K562 (cell line): Measurements from ENCODE around the gene TFEC. TPM values are rescaled to one million over a fixed set of nuclear protein-coding genes. Genes with fewer than 3 reads are reported as not detected.

Experiments
- ATAC-seq: fragments of 200-7000 bp; cut with Tn5 transposase; 3 replicates; pipeline ENCODE4 v1.9.1; 2020; ENCODE audit warnings: moderate library complexity
- BruUV-seq: library from RNA; stranded (reverse); fragments of 400-500 nt; replicated peaks from 2 replicates; lab custom pipeline; 2021; lab: Mats Ljungman, UMichigan
- CTCF ChIA-PET: fragments of 300-600 bp; formaldehyde crosslinking; extraction: SDS; loops from one replicate; lab custom pipeline; 2021; ENCODE audit warnings: low intra/inter-chr PET ratio; lab: Yijun Ruan, JAX
- POLR2A ChIA-PET: fragments of 300-600, 350-650 bp; sonication (Branson Sonifier 250); formaldehyde crosslinking; extraction: SDS; loops from one replicate; lab custom pipeline; 2021; ENCODE audit warnings: antibody characterized with exemption, inconsistent platforms; lab: Yijun Ruan, JAX
- DNase-seq, 4 experiments: peaks; one replicate each; pipeline versions ENCODE4 v3.0.0 to v3.0.0-alpha.2; 2011 to 2018; ENCODE audit warnings: low spot score in 3 of 4, mixed read lengths in 3 of 4; ENCODE audit errors: extremely low read depth in 1 of 4
- FAIRE-seq: peaks from 2 replicates; lab custom pipeline; 2011; peaks lifted over from hg19 to GRCh38; lab: Jason Lieb, UNC
- H2AFZ ChIP-seq: 2 replicates; pipeline ENCODE4 v1.6.0; 2011; ENCODE audit warnings: low read depth, low read length, control low read depth, inconsistent platforms
- H3K27ac ChIP-seq: fragments of 200-600 bp; 3 replicates; pipeline ENCODE4 v1.8.0; 2011; ENCODE audit warnings: low read depth, mild to moderate bottlenecking, control low read depth, inconsistent platforms, low read length, moderate library complexity, mixed read lengths; ENCODE audit errors: extremely low read depth
- H3K27me3 ChIP-seq, 2 experiments: fragments of 300-600 bp in 1 of 2; 2 replicates in 1 of 2; 3 replicates in 1 of 2; pipeline versions ENCODE4 v1.6.0 to v1.8.0; 2011; ENCODE audit warnings: inconsistent platforms in 2 of 2, low read length in 2 of 2, mild to moderate bottlenecking in 1 of 2, mixed read lengths in 1 of 2, moderate library complexity in 1 of 2; ENCODE audit not compliant: control insufficient read depth in 2 of 2, insufficient read depth in 2 of 2
- H3K36me3 ChIP-seq: fragments of 300-600 bp; 3 replicates; pipeline ENCODE4 v1.8.0; 2011; ENCODE audit warnings: mild to moderate bottlenecking, low read length, inconsistent platforms; ENCODE audit not compliant: control insufficient read depth, insufficient read depth
- H3K4me1 ChIP-seq, 2 experiments: fragments of 200-600 bp in 1 of 2; replicated peaks in 1 of 2; 2 replicates in 1 of 2; 3 replicates in 1 of 2; pipeline versions ENCODE4 v1.5.1 to v1.8.0; 2011; ENCODE audit warnings: inconsistent platforms in 2 of 2, low read length in 2 of 2, mild to moderate bottlenecking in 1 of 2, mixed read lengths in 1 of 2, moderate library complexity in 1 of 2; ENCODE audit not compliant: control insufficient read depth in 2 of 2, insufficient read depth in 2 of 2
- H3K4me2 ChIP-seq: 2 replicates; pipeline ENCODE4 v1.6.1; 2011; ENCODE audit warnings: low read length, control low read depth, inconsistent platforms, mixed read lengths; ENCODE audit not compliant: insufficient read depth
- H3K4me3 ChIP-seq: fragments of 200-600 bp; sonication (generic), shearing (Covaris generic); 2 replicates; pipeline ENCODE4 v1.5.1; 2016; ENCODE audit warnings: control low read depth, inconsistent platforms
- H3K79me2 ChIP-seq: fragments of 200-600 bp; 3 replicates; pipeline ENCODE4 v1.8.0; 2011; ENCODE audit warnings: low read length, inconsistent platforms; ENCODE audit not compliant: control insufficient read depth, insufficient read depth
- H3K9ac ChIP-seq, 2 experiments: 2 replicates each; pipeline versions ENCODE4 v1.6.0 to v1.6.1; 2011; ENCODE audit warnings: low read depth in 2 of 2, low read length in 2 of 2, control low read depth in 1 of 2, inconsistent platforms in 1 of 2, mild to moderate bottlenecking in 1 of 2, mixed read lengths in 1 of 2; ENCODE audit not compliant: insufficient read depth in 1 of 2
- H3K9me1 ChIP-seq: one replicate; pipeline ENCODE4 v1.6.0; 2011; ENCODE audit warnings: inconsistent platforms, mild to moderate bottlenecking, low read length, moderate library complexity; ENCODE audit not compliant: control insufficient read depth, insufficient read depth
- H3K9me3 ChIP-seq: replicated peaks from 2 replicates; pipeline ENCODE4 v1.5.1; 2011; ENCODE audit warnings: low read depth, low read length, inconsistent platforms; ENCODE audit not compliant: control insufficient read depth, insufficient read depth
- H4K20me1 ChIP-seq: replicated peaks from 2 replicates; pipeline ENCODE4 v1.6.1; 2011; ENCODE audit warnings: low read length, inconsistent platforms, mixed read lengths; ENCODE audit not compliant: control insufficient read depth, insufficient read depth
- CHD4 ChIP-seq: fragments of 200-600 bp; sonication (generic); IDR thresholded peaks from 3 replicates; pipeline ENCODE4 v1.6.1; 2012; ENCODE audit warnings: low read depth, mild to moderate bottlenecking, mixed read lengths, low read length, inconsistent platforms; ENCODE audit not compliant: insufficient read depth, insufficient replicate concordance, poor library complexity, severe bottlenecking
- HNRNPUL1 ChIP-seq: fragments of 200-400 bp; formaldehyde crosslinking; IDR thresholded peaks from 2 replicates; pipeline ENCODE4 v1.6.1; 2017; ENCODE audit warnings: low read length
- NFE2L1 ChIP-seq: fragments of 450-650 bp; IDR thresholded peaks from 2 replicates; pipeline ENCODE4 v1.6.1; 2016; ENCODE audit warnings: missing genetic modification characterization, low read depth, mild to moderate bottlenecking, missing compliant biosample characterization, moderate library complexity, borderline replicate concordance
- NFXL1 ChIP-seq: fragments of 450-650 bp; formaldehyde crosslinking; IDR thresholded peaks from 2 replicates; pipeline ENCODE4 v1.4.0; 2021; ENCODE audit warnings: mild to moderate bottlenecking
- RNF2 ChIP-seq: sonication (generic); IDR thresholded peaks from 2 replicates; pipeline ENCODE4 v1.6.1; 2016
- SP1 ChIP-seq: sonication (generic); formaldehyde crosslinking; IDR thresholded peaks from 2 replicates; pipeline ENCODE4 v1.8.1; 2022; ENCODE audit warnings: mild to moderate bottlenecking, missing genetic modification reagents
- TOE1 ChIP-seq, 2 experiments: fragments of 450-650 bp in 1 of 2; sonication (generic) in 1 of 2; formaldehyde crosslinking in 1 of 2; IDR thresholded peaks; 2 replicates each; pipeline versions ENCODE4 v1.7.1 to v1.8.0; 2016 to 2022; ENCODE audit warnings: borderline replicate concordance in 2 of 2, mild to moderate bottlenecking in 2 of 2, antibody characterized with exemption in 1 of 2, inconsistent platforms in 1 of 2, low read depth in 1 of 2, missing genetic modification reagents in 1 of 2, moderate library complexity in 1 of 2
- ZBTB7A ChIP-seq: IDR thresholded peaks from 2 replicates; pipeline ENCODE4 v1.6.1; 2011; ENCODE audit warnings: low read depth, mild to moderate bottlenecking, low read length, moderate library complexity, borderline replicate concordance; ENCODE audit not compliant: control insufficient read depth
- ZNF561 ChIP-seq: fragments of 450-650 bp; formaldehyde crosslinking; conservative IDR thresholded peaks from 2 replicates; pipeline ENCODE4 v1.4.0; 2020; ENCODE audit warnings: mild to moderate bottlenecking, moderate library complexity
- in situ Hi-C: fragments of 300-500 bp; cut with MboI; formaldehyde crosslinking; loops from 4 replicates; pipeline ENCODE4 v1.15.0; 2018; ENCODE audit warnings: inconsistent platforms, mixed read lengths
- intact Hi-C: fragments of 100-400 bp; cut with micrococcal nuclease; formaldehyde crosslinking; loops from 2 replicates; pipeline ENCODE4 v1.14.2; 2022
- polyA plus RNA-seq, 8 experiments: library from polyadenylated mRNA; depleted of rRNA in 4 of 8; stranded (reverse) in 5 of 8; unstranded in 3 of 8; fragments of >200 nt; fragmentation: Nextera tagmentation in 2 of 8; fragmentation: Illumina TruSeq in 1 of 8; extraction: Ambion mirVana in 2 of 8; extraction: Trizol in 1 of 8; gene quantifications; 2 replicates each; pipeline versions ENCODE4 v1.2.1 to v1.2.3, GENCODE V29; 2011 to 2014; ENCODE audit warnings: inconsistent platforms in 1 of 8, missing spikeins in 1 of 8
- total RNA-seq, 7 experiments: library from RNA; depleted of rRNA in 6 of 7; stranded (reverse); fragments of >200 nt in 6 of 7; fragmentation: Illumina TruSeq in 2 of 7; extraction: Trizol in 2 of 7; gene quantifications; 2 replicates each; pipeline versions ENCODE4 v1.2.1 to v1.2.3, GENCODE V29; 2011 to 2021; ENCODE audit warnings: low replicate concordance in 1 of 7
- TF ChIP-seq, protein P1 (sequence below): sonication (generic); formaldehyde crosslinking; IDR thresholded peaks from 2 replicates; pipeline ENCODE4 v1.8.0; 2023; ENCODE audit warnings: mild to moderate bottlenecking, missing genetic modification reagents
- TF ChIP-seq, protein P2 (sequence below): fragments of 450-650 bp; formaldehyde crosslinking; IDR thresholded peaks from 2 replicates; pipeline ENCODE4 v1.4.0; 2020; ENCODE audit warnings: mild to moderate bottlenecking, mixed read lengths
- TF ChIP-seq, protein P3 (sequence below): sonication (generic); formaldehyde crosslinking; IDR thresholded peaks from 2 replicates; pipeline ENCODE4 v1.8.1; 2023; ENCODE audit warnings: missing genetic modification reagents, mild to moderate bottlenecking, borderline replicate concordance

TFEC gene
- total and polyA plus RNA-seq, 9 of the 15 experiments (the other 6 are each of a cell fraction or from before 2014, with no cell fraction given), result 0.01 TPM; not detected in 8

DNA sequence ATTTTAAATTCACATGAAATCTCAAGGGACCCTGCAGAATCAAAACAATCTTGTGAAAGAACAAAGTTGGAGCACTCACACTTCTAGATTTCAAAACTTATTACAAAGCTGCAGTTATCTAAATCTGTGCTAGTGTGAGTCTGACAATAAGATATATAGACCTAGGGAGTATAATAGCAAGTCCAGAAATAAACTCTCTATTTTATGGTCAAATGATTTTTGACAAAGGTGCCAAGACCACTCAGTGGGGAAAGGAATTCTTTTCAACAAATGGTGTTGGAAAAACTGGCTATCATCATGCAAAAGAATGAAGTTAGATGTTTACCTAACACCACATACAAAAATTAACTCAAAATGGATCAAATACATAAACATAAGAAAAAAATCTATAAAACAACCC is 68.2 kb downstream of the TFEC start:
- H3K36me3 ChIP-seq, result no peaks in the 10 kb centered on the region
- no peaks in the 10 kb centered on the region for H4K20me1 ChIP-seq
- H3K27me3 ChIP-seq, result no peaks in the 10 kb centered on the region
- ChIA-PET CTCF (no interaction called here), POLR2A (no interaction called here)
- H3K4me2 ChIP-seq, result no peak overlapping the region
- BruUV-seq, result no TSS peak
- ATAC-seq (no peak), DNase-seq (no peak), FAIRE-seq (no peak)
- no peaks in the 10 kb centered on the region; the same call in 1 of the 2 replicates for H3K9me3 ChIP-seq
- no peaks in the 10 kb centered on the region for H3K4me1 ChIP-seq
- no peak overlapping the region for H3K4me3 ChIP-seq
- H3K9me1 ChIP-seq, result no peaks in the 10 kb centered on the region
- intact Hi-C loops, result no loop called here
- H2AFZ ChIP-seq, result no peak overlapping the region
- no peak overlapping the region for H3K9ac ChIP-seq
- no peaks in the 10 kb centered on the region for H3K79me2 ChIP-seq
- no peak overlapping the region for H3K27ac ChIP-seq
- in situ Hi-C loops, result no loop called here
- TF ChIP-seq ZBTB7A (no peak), TOE1 (IDR thresholded peaks at IDR 0.05; ENCODE audit: borderline replicate concordance) (no peak), TOE1 (CRISPR knock-in tag; IDR thresholded peaks at IDR 0.05; ENCODE audit: borderline replicate concordance, low read depth) (no peak), NFXL1 (no peak), RNF2 (no peak), SP1 (CRISPR knock-in tag) (no peak), CHD4 (no peak), ZNF561 (CRISPR knock-in tag) (no peak), HNRNPUL1 (no peak), NFE2L1 (tag) (no peak)
- TF ChIP-seq, protein P1, sequence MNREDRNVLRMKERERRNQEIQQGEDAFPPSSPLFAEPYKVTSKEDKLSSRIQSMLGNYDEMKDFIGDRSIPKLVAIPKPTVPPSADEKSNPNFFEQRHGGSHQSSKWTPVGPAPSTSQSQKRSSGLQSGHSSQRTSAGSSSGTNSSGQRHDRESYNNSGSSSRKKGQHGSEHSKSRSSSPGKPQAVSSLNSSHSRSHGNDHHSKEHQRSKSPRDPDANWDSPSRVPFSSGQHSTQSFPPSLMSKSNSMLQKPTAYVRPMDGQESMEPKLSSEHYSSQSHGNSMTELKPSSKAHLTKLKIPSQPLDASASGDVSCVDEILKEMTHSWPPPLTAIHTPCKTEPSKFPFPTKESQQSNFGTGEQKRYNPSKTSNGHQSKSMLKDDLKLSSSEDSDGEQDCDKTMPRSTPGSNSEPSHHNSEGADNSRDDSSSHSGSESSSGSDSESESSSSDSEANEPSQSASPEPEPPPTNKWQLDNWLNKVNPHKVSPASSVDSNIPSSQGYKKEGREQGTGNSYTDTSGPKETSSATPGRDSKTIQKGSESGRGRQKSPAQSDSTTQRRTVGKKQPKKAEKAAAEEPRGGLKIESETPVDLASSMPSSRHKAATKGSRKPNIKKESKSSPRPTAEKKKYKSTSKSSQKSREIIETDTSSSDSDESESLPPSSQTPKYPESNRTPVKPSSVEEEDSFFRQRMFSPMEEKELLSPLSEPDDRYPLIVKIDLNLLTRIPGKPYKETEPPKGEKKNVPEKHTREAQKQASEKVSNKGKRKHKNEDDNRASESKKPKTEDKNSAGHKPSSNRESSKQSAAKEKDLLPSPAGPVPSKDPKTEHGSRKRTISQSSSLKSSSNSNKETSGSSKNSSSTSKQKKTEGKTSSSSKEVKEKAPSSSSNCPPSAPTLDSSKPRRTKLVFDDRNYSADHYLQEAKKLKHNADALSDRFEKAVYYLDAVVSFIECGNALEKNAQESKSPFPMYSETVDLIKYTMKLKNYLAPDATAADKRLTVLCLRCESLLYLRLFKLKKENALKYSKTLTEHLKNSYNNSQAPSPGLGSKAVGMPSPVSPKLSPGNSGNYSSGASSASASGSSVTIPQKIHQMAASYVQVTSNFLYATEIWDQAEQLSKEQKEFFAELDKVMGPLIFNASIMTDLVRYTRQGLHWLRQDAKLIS (CRISPR knock-in tag), result no peak
- TF ChIP-seq, protein P2, sequence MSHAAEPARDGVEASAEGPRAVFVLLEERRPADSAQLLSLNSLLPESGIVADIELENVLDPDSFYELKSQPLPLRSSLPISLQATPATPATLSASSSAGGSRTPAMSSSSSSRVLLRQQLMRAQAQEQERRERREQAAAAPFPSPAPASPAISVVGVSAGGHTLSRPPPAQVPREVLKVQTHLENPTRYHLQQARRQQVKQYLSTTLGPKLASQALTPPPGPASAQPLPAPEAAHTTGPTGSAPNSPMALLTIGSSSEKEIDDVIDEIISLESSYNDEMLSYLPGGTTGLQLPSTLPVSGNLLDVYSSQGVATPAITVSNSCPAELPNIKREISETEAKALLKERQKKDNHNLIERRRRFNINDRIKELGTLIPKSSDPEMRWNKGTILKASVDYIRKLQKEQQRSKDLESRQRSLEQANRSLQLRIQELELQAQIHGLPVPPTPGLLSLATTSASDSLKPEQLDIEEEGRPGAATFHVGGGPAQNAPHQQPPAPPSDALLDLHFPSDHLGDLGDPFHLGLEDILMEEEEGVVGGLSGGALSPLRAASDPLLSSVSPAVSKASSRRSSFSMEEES, result no peak
- TF ChIP-seq, protein P3, sequence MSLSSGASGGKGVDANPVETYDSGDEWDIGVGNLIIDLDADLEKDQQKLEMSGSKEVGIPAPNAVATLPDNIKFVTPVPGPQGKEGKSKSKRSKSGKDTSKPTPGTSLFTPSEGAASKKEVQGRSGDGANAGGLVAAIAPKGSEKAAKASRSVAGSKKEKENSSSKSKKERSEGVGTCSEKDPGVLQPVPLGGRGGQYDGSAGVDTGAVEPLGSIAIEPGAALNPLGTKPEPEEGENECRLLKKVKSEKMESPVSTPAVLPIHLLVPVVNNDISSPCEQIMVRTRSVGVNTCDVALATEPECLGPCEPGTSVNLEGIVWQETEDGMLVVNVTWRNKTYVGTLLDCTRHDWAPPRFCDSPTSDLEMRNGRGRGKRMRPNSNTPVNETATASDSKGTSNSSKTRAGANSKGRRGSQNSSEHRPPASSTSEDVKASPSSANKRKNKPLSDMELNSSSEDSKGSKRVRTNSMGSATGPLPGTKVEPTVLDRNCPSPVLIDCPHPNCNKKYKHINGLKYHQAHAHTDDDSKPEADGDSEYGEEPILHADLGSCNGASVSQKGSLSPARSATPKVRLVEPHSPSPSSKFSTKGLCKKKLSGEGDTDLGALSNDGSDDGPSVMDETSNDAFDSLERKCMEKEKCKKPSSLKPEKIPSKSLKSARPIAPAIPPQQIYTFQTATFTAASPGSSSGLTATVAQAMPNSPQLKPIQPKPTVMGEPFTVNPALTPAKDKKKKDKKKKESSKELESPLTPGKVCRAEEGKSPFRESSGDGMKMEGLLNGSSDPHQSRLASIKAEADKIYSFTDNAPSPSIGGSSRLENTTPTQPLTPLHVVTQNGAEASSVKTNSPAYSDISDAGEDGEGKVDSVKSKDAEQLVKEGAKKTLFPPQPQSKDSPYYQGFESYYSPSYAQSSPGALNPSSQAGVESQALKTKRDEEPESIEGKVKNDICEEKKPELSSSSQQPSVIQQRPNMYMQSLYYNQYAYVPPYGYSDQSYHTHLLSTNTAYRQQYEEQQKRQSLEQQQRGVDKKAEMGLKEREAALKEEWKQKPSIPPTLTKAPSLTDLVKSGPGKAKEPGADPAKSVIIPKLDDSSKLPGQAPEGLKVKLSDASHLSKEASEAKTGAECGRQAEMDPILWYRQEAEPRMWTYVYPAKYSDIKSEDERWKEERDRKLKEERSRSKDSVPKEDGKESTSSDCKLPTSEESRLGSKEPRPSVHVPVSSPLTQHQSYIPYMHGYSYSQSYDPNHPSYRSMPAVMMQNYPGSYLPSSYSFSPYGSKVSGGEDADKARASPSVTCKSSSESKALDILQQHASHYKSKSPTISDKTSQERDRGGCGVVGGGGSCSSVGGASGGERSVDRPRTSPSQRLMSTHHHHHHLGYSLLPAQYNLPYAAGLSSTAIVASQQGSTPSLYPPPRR, result no peak
